GM23248 (cell line): Measurements from ENCODE around the gene LPP. TPM values are rescaled to one million over a fixed set of nuclear protein-coding genes. Genes with fewer than 3 reads are reported as not detected.

Source experiments
- DNase-seq: peaks from one replicate; pipeline ENCODE4 v3.0.0-alpha.2; 2015
- H2AFZ ChIP-seq: fragments of 200-600 bp; sonication (generic); 2 replicates; pipeline ENCODE4 v1.6.1; 2016; ENCODE audit warnings: antibody characterized with exemption
- H3F3A ChIP-seq: fragments of 200-600 bp; sonication (generic); 2 replicates; pipeline ENCODE4 v1.6.1; 2016; ENCODE audit warnings: mild to moderate bottlenecking, antibody characterized with exemption, mixed run types; ENCODE audit not compliant: insufficient read depth
- H3K27ac ChIP-seq: fragments of 200-600 bp; sonication (generic); 2 replicates; pipeline ENCODE4 v1.5.1; 2016; ENCODE audit warnings: mild to moderate bottlenecking
- H3K27me3 ChIP-seq: fragments of 200-600 bp; sonication (generic); replicated peaks from 2 replicates; pipeline ENCODE4 v1.6.1; 2016; ENCODE audit warnings: mild to moderate bottlenecking; ENCODE audit not compliant: insufficient read depth
- H3K36me3 ChIP-seq: fragments of 200-600 bp; sonication (generic); 2 replicates; pipeline ENCODE4 v1.6.1; 2016; ENCODE audit warnings: low read depth, mild to moderate bottlenecking
- H3K4me1 ChIP-seq: fragments of 200-600 bp; sonication (generic); 2 replicates; pipeline ENCODE4 v1.6.1; 2016; ENCODE audit warnings: mild to moderate bottlenecking; ENCODE audit not compliant: insufficient read depth
- H3K4me2 ChIP-seq: fragments of 200-600 bp; sonication (generic); one replicate; pipeline ENCODE4 v1.6.1; 2016; ENCODE audit warnings: mild to moderate bottlenecking; ENCODE audit not compliant: unreplicated experiment
- H3K4me3 ChIP-seq: fragments of 200-600 bp; sonication (generic); 2 replicates; pipeline ENCODE4 v1.5.1; 2016; ENCODE audit warnings: mild to moderate bottlenecking
- H3K79me2 ChIP-seq: fragments of 200-600 bp; sonication (generic); 2 replicates; pipeline ENCODE4 v1.6.1; 2016; ENCODE audit warnings: mild to moderate bottlenecking; ENCODE audit not compliant: insufficient read depth
- H3K9ac ChIP-seq: fragments of 200-600 bp; sonication (generic); 2 replicates; pipeline ENCODE4 v1.6.1; 2016; ENCODE audit warnings: mild to moderate bottlenecking
- H3K9me2 ChIP-seq: fragments of 200-600 bp; sonication (generic); 2 replicates; pipeline ENCODE4 v1.6.1; 2016; ENCODE audit warnings: mixed run types, mild to moderate bottlenecking, moderate library complexity; ENCODE audit not compliant: insufficient read depth
- H3K9me3 ChIP-seq: fragments of 200-600 bp; sonication (generic); one replicate; pipeline ENCODE4 v1.6.1; 2017; ENCODE audit warnings: low read depth
- H4K20me1 ChIP-seq: fragments of 200-600 bp; sonication (generic); 2 replicates; pipeline ENCODE4 v1.6.0; 2016; ENCODE audit not compliant: insufficient read depth
- EZH2 ChIP-seq: fragments of 200-600 bp; sonication (generic); IDR thresholded peaks from 2 replicates; pipeline ENCODE4 v1.6.1; 2018; ENCODE audit warnings: antibody characterized with exemption, mild to moderate bottlenecking; ENCODE audit not compliant: insufficient read depth, poor library complexity, severe bottlenecking
- EZH2phosphoT487 ChIP-seq: fragments of 200-600 bp; sonication (generic); IDR thresholded peaks from 2 replicates; pipeline ENCODE4 v1.6.1; 2018; ENCODE audit warnings: antibody characterized with exemption, moderate library complexity, mild to moderate bottlenecking, low read depth; ENCODE audit not compliant: insufficient read depth
- WGBS, 2 experiments: methylation state at CpG; one replicate each; pipeline ENCODE4 v1.1.6; 2015 to 2017; ENCODE audit warnings: low lambda C conversion rate in 2 of 2, low coverage in 1 of 2; ENCODE audit errors: missing lambda C conversion rate in 2 of 2; 5-methylcytosine and 5-hydroxymethylcytosine counted together
- in situ Hi-C: fragments of 300-500 bp; cut with MboI; formaldehyde crosslinking; loops from 2 replicates; pipeline ENCODE4 v1.15.0; 2020
- polyA plus RNA-seq: library from polyadenylated mRNA; unstranded; fragments of >200 nt; fragmentation: Nextera tagmentation; extraction: Ambion mirVana; gene quantifications from 2 replicates; pipeline ENCODE4 v1.2.1, GENCODE V29; 2016
- total RNA-seq: library from RNA; depleted of rRNA; stranded (reverse); fragments of >200 nt; shearing (Covaris generic); gene quantifications from 2 replicates; pipeline ENCODE4 v1.2.3, GENCODE V29; 2014

The LPP gene
- total and polyA plus RNA-seq, 2 experiments from 2014 or later: 42.8 to 61.7 TPM

GRCh38 chr3:188507244-188507720 is 353.3 kb downstream of the LPP start:
- peaks cover 41% of the 10 kb centered on the region for H3K79me2 ChIP-seq
- in situ Hi-C loops: no loop called here
- H3K9ac ChIP-seq: no peak overlapping the region
- no peak overlapping the region for H3K4me3 ChIP-seq
- no peak for TF ChIP-seq EZH2
- TF ChIP-seq EZH2phosphoT487: 0 out of 2 replicates have a peak, but pooled peaks have one; percentile 63
- peak; percentile 85 for DNase-seq
- H3K4me2 ChIP-seq: peak overlapping the region; percentile 0
- peaks cover 7% of the 10 kb centered on the region; the same call in 1 of the 2 replicates for H3K36me3 ChIP-seq
- H3K9me2 ChIP-seq: no peaks in the 10 kb centered on the region
- peaks cover 25% of the 10 kb centered on the region for H3K4me1 ChIP-seq
- no peaks in the 10 kb centered on the region for H3K27me3 ChIP-seq
- peak overlapping the region; percentile 47 for H3K27ac ChIP-seq
- H2AFZ ChIP-seq: no peak overlapping the region
- peaks cover 20% of the 10 kb centered on the region for H3F3A ChIP-seq
- H4K20me1 ChIP-seq: no peaks in the 10 kb centered on the region
- H3K9me3 ChIP-seq: no peaks in the 10 kb centered on the region
- 51 to 53% methylated on average over 5 of the region's 5 CpGs for WGBS, 2 experiments

DNA sequence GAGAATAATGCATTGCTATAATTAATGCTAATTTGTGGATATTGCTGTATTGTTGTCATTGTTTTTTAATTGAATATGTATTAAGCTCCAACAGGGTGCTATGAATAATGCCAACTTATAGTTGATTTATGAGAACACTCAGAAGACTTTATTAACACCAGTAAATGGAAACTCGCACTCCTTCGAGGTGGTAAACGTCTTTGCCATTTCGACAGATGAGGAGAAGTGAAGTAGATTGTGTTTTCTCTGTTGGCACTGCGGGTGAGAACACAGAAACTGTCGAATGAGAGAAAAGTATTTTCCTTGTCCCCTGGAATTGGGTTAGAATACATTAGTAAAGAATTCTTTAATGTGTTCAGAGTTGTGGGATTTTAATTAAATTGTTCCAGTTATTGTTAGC is 354.5 kb downstream of the LPP start:
- H3K4me1 ChIP-seq: peaks cover 25% of the 10 kb centered on the region
- no peak overlapping the region for H3K4me3 ChIP-seq
- DNase-seq: no peak
- no peak for TF ChIP-seq EZH2
- TF ChIP-seq EZH2phosphoT487: no peak
- H3K27ac ChIP-seq: no peak overlapping the region
- no peaks in the 10 kb centered on the region for H3K9me2 ChIP-seq
- H3K79me2 ChIP-seq: peaks cover 38% of the 10 kb centered on the region
- H3K4me2 ChIP-seq: no peak overlapping the region
- H3K9me3 ChIP-seq: no peaks in the 10 kb centered on the region
- 97 to 98% methylated on average over 6 of the region's 6 CpGs for WGBS, 2 experiments
- H2AFZ ChIP-seq: no peak overlapping the region
- H3F3A ChIP-seq: peaks cover 20% of the 10 kb centered on the region
- no peaks in the 10 kb centered on the region for H4K20me1 ChIP-seq
- H3K36me3 ChIP-seq: peaks cover 2% of the 10 kb centered on the region; the same call in 1 of the 2 replicates
- in situ Hi-C loops: no loop called here
- no peak overlapping the region for H3K9ac ChIP-seq
- no peaks in the 10 kb centered on the region for H3K27me3 ChIP-seq

DNA sequence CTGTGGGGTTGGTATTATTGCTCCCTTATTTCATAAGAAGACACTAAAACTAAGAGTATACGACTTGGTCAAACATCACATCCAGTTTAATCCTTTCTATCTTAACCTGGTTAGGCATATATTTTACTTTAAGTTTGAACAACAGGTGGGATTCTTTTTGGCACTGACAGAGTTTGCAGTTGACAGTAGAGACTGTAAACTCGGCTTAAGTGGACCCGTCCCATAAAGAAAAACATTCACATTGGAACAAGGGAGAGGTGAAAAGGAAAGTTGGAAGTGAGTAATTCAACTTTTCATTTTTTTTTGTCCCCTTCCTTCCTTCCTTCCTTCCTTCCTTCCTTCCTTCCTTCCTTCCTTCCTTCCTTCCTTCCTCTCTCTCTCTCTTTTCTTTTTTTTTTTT is 355.4 kb downstream of the LPP start:
- WGBS, 2 experiments: 90 to 94% methylated on average over 3 of the region's 3 CpGs
- no peaks in the 10 kb centered on the region for H4K20me1 ChIP-seq
- DNase-seq: no peak
- no peak overlapping the region for H3K4me2 ChIP-seq
- H3F3A ChIP-seq: peaks cover 20% of the 10 kb centered on the region
- in situ Hi-C loops: no loop called here
- no peaks in the 10 kb centered on the region for H3K9me3 ChIP-seq
- no peak for TF ChIP-seq EZH2phosphoT487
- H3K9ac ChIP-seq: no peak overlapping the region
- no peaks in the 10 kb centered on the region; the same call in 1 of the 2 replicates for H3K36me3 ChIP-seq
- H2AFZ ChIP-seq: no peak overlapping the region
- no peak overlapping the region for H3K4me3 ChIP-seq
- no peak overlapping the region for H3K27ac ChIP-seq
- peaks cover 38% of the 10 kb centered on the region for H3K79me2 ChIP-seq
- H3K9me2 ChIP-seq: 0 out of 2 replicates have a peak, but pooled peaks cover 4% of the 10 kb centered on the region
- no peaks in the 10 kb centered on the region for H3K27me3 ChIP-seq
- H3K4me1 ChIP-seq: peaks cover 25% of the 10 kb centered on the region

DNA sequence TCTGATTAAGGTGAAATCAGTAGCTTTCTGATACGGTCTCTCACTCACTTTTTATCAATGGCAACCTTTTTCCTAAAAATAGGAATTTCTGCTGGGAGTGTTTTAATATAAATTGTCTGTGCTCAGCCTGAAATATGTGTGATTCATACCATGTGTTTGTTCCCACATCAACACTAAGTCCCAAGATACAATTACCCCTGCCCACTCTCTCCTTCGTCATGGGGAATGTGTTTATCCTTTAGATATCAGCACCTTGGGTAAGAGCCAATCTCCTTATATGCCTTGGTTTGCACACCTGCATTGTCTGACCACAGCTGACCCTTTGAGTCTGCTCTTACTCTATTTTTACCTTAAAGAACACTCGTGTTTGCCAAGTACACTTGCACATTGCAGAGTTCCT is 356.4 kb downstream of the LPP start:
- in situ Hi-C loops: no loop called here
- TF ChIP-seq EZH2phosphoT487 (0 out of 2 replicates have a peak, but pooled peaks have one; percentile 34), EZH2 (no peak)
- DNase-seq: peak; percentile 52
- peaks cover 25% of the 10 kb centered on the region for H3K4me1 ChIP-seq
- no peak overlapping the region for H3K9ac ChIP-seq
- H3K4me2 ChIP-seq: no peak overlapping the region
- H4K20me1 ChIP-seq: no peaks in the 10 kb centered on the region
- H3K9me2 ChIP-seq: 0 out of 2 replicates have a peak, but pooled peaks cover 4% of the 10 kb centered on the region
- peaks cover 28% of the 10 kb centered on the region for H3K79me2 ChIP-seq
- 39 to 51% methylated on average over 3 of the region's 3 CpGs for WGBS, 2 experiments
- no peaks in the 10 kb centered on the region for H3K9me3 ChIP-seq
- peaks cover 20% of the 10 kb centered on the region for H3F3A ChIP-seq
- H3K27me3 ChIP-seq: no peaks in the 10 kb centered on the region
- H3K27ac ChIP-seq: peak overlapping the region; percentile 2; the same call in 1 of the 2 replicates
- H3K36me3 ChIP-seq: no peaks in the 10 kb centered on the region; the same call in 1 of the 2 replicates
- H3K4me3 ChIP-seq: no peak overlapping the region
- H2AFZ ChIP-seq: no peak overlapping the region
